HepG2 (cell line): ENCODE measurements around the gene PALM. TPM values are rescaled to one million over a fixed set of nuclear protein-coding genes. Genes with fewer than 3 reads are reported as not detected.
A peak's percentile ranks its signal among the peaks of the same experiment; 100 is the strongest.

Source experiments
- ESRRA ChIP-seq: sonication (generic); formaldehyde crosslinking; IDR thresholded peaks from 2 replicates; pipeline ENCODE4 v1.5.1; 2020; ENCODE audit warnings: mild to moderate bottlenecking, low read depth, missing genetic modification reagents
- GABPB1 ChIP-seq: IDR thresholded peaks from 2 replicates; pipeline ENCODE4 v1.6.1; 2016; ENCODE audit warnings: mild to moderate bottlenecking, missing genetic modification reagents, moderate library complexity, missing compliant biosample characterization
- NFIB ChIP-seq: sonication (generic); formaldehyde crosslinking; IDR thresholded peaks from 2 replicates; pipeline ENCODE4 v1.9.0; 2021; ENCODE audit warnings: missing genetic modification reagents, mild to moderate bottlenecking, borderline replicate concordance
- RNF2 ChIP-seq: fragments of 450-650 bp; conservative IDR thresholded peaks from 2 replicates; pipeline ENCODE4 v1.6.1; 2016; ENCODE audit warnings: low read depth
- TEAD3 ChIP-seq: optimal IDR thresholded peaks from 2 replicates; pipeline ENCODE3; 2016; ENCODE audit warnings: borderline replicate concordance
- ZFP36L1 ChIP-seq: sonication (generic); formaldehyde crosslinking; IDR thresholded peaks from 2 replicates; pipeline ENCODE4 v1.8.0; 2022; ENCODE audit warnings: mild to moderate bottlenecking, missing genetic modification reagents, moderate library complexity
- ZNF143 ChIP-seq: sonication (generic); formaldehyde crosslinking; IDR thresholded peaks from 2 replicates; pipeline ENCODE4 v1.4.0; 2020; ENCODE audit warnings: missing genetic modification reagents
- ZNF264 ChIP-seq: sonication (generic); formaldehyde crosslinking; IDR thresholded peaks from 2 replicates; pipeline ENCODE4 v1.4.0; 2020; ENCODE audit warnings: missing genetic modification reagents
- polyA plus RNA-seq, 8 experiments: library from polyadenylated mRNA; depleted of rRNA in 3 of 8; stranded (reverse) in 7 of 8; unstranded in 1 of 8; fragments of >200 nt; fragmentation: Illumina TruSeq in 4 of 8; extraction: Trizol in 4 of 8; gene quantifications; 2 replicates each; pipeline versions ENCODE4 v1.2.1 to v1.2.3, GENCODE V29; 2011 to 2016; ENCODE audit warnings: low read depth in 4 of 8, missing spikeins in 1 of 8, mixed read lengths in 1 of 8; ENCODE audit not compliant: insufficient read depth in 1 of 8
- total RNA-seq, 5 experiments: library from RNA; depleted of rRNA; stranded (reverse); fragments of >200 nt; fragmentation: Illumina TruSeq; extraction: Trizol; gene quantifications; 2 replicates each; pipeline ENCODE4 v1.2.3, GENCODE V29; 2016; ENCODE audit warnings: low read depth in 1 of 5
- TF ChIP-seq, protein P1 (sequence below): sonication (generic); formaldehyde crosslinking; IDR thresholded peaks from 2 replicates; pipeline ENCODE4 v1.5.0; 2020; ENCODE audit warnings: missing genetic modification reagents, mild to moderate bottlenecking, borderline replicate concordance
- TF ChIP-seq, protein P2 (sequence below): sonication (generic); formaldehyde crosslinking; IDR thresholded peaks from 2 replicates; pipeline ENCODE4 v1.4.0; 2020; ENCODE audit warnings: missing genetic modification reagents
- TF ChIP-seq, protein P3 (sequence below): sonication (generic); formaldehyde crosslinking; IDR thresholded peaks from 2 replicates; pipeline ENCODE4 v1.5.0; 2020; ENCODE audit warnings: mild to moderate bottlenecking, missing genetic modification reagents, borderline replicate concordance
- TF ChIP-seq, protein P4 (sequence below): sonication (generic); formaldehyde crosslinking; IDR thresholded peaks from 2 replicates; pipeline ENCODE4 v1.4.0; 2020; ENCODE audit warnings: mild to moderate bottlenecking, missing genetic modification reagents
- TF ChIP-seq, protein P5 (sequence below): IDR thresholded peaks from 2 replicates; pipeline ENCODE4 v1.6.1; 2016; ENCODE audit warnings: low read depth, borderline replicate concordance

Gene PALM
- total and polyA plus RNA-seq, 2 of the 13 experiments (the other 11 are each of a cell fraction or from before 2014, with no cell fraction given): 4.0 to 9.7 TPM

DNA sequence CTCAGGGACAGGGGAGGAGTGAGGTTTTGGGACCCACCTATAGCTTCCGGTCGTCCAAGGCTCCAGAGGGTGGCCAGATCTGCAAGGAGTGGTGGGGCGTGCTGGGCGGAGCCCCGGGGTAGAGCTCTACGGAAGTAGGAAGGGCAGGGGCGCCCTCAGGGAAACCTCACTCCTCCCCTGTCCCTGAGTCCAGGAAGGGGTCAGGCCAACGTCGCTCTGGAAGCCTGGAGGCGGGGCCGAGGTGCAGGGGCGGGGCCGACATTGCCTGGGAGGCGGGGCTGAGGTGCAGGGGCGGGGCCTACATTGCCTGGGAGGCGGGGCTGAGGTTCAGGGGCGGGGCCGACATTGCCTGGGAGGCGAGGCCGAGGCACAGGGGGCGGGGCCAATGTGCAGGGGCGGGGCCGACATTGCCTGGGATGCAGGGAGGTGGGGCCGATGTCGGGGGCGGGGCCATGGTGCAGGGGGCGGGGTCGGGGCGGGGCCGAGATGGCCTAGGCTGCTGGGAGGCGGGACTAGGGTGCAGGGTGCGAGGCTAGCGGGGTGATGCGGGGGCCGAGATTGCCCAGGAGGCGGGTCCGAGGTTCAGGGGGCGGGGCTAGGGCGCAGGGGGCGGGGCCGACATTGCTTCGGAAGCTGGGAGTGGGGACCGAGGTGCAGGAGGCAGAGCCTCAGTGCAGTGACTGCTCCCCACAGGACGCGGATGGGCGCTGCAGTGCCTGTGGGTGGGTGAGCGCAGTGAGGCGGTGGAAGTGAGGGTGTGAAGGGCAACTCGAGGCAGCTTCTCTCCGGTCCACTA is 4.9 kb upstream of the PALM start (continued):
- TF ChIP-seq, protein P1, sequence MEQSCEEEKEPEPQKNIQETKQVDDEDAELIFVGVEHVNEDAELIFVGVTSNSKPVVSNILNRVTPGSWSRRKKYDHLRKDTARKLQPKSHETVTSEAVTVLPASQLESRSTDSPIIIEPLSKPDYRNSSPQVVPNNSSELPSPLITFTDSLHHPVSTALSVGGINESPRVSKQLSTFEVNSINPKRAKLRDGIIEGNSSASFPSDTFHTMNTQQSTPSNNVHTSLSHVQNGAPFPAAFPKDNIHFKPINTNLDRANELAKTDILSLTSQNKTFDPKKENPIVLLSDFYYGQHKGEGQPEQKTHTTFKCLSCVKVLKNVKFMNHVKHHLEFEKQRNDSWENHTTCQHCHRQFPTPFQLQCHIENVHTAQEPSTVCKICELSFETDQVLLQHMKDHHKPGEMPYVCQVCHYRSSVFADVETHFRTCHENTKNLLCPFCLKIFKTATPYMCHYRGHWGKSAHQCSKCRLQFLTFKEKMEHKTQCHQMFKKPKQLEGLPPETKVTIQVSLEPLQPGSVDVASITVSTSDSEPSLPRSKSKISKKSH: peak; percentile 81; the same call in 1 of the 2 replicates
- TF ChIP-seq NFIB (CRISPR knock-in tag) (no peak), ZFP36L1 (CRISPR knock-in tag) (no peak), ZNF143 (0 out of 2 replicates have a peak, but pooled peaks have one; percentile 16), GABPB1 (CRISPR knock-in tag) (peak; percentile 79), ESRRA (CRISPR knock-in tag) (0 out of 2 replicates have a peak, but pooled peaks have one; percentile 37), TEAD3 (CRISPR knock-in tag) (peak; percentile 62), RNF2 (0 out of 2 replicates have a peak, but pooled peaks have one; percentile 28), ZNF264 (0 out of 2 replicates have a peak, but pooled peaks have one; percentile 30)
- TF ChIP-seq, protein P2, sequence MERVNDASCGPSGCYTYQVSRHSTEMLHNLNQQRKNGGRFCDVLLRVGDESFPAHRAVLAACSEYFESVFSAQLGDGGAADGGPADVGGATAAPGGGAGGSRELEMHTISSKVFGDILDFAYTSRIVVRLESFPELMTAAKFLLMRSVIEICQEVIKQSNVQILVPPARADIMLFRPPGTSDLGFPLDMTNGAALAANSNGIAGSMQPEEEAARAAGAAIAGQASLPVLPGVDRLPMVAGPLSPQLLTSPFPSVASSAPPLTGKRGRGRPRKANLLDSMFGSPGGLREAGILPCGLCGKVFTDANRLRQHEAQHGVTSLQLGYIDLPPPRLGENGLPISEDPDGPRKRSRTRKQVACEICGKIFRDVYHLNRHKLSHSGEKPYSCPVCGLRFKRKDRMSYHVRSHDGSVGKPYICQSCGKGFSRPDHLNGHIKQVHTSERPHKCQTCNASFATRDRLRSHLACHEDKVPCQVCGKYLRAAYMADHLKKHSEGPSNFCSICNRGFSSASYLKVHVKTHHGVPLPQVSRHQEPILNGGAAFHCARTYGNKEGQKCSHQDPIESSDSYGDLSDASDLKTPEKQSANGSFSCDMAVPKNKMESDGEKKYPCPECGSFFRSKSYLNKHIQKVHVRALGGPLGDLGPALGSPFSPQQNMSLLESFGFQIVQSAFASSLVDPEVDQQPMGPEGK: peak; percentile 63; the same call in 1 of the 2 replicates
- TF ChIP-seq, protein P3, sequence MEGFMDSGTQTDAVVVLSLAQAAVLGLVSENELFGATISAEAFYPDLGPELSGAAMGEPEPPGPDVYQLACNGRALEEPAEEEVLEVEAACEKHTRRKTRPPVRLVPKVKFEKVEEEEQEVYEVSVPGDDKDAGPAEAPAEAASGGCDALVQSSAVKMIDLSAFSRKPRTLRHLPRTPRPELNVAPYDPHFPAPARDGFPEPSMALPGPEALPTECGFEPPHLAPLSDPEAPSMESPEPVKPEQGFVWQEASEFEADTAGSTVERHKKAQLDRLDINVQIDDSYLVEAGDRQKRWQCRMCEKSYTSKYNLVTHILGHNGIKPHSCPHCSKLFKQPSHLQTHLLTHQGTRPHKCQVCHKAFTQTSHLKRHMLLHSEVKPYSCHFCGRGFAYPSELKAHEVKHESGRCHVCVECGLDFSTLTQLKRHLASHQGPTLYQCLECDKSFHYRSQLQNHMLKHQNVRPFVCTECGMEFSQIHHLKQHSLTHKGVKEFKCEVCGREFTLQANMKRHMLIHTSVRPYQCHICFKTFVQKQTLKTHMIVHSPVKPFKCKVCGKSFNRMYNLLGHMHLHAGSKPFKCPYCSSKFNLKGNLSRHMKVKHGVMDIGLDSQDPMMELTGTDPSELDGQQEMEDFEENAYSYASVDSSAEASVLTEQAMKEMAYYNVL (CRISPR knock-in tag): no peak
- TF ChIP-seq, protein P4, sequence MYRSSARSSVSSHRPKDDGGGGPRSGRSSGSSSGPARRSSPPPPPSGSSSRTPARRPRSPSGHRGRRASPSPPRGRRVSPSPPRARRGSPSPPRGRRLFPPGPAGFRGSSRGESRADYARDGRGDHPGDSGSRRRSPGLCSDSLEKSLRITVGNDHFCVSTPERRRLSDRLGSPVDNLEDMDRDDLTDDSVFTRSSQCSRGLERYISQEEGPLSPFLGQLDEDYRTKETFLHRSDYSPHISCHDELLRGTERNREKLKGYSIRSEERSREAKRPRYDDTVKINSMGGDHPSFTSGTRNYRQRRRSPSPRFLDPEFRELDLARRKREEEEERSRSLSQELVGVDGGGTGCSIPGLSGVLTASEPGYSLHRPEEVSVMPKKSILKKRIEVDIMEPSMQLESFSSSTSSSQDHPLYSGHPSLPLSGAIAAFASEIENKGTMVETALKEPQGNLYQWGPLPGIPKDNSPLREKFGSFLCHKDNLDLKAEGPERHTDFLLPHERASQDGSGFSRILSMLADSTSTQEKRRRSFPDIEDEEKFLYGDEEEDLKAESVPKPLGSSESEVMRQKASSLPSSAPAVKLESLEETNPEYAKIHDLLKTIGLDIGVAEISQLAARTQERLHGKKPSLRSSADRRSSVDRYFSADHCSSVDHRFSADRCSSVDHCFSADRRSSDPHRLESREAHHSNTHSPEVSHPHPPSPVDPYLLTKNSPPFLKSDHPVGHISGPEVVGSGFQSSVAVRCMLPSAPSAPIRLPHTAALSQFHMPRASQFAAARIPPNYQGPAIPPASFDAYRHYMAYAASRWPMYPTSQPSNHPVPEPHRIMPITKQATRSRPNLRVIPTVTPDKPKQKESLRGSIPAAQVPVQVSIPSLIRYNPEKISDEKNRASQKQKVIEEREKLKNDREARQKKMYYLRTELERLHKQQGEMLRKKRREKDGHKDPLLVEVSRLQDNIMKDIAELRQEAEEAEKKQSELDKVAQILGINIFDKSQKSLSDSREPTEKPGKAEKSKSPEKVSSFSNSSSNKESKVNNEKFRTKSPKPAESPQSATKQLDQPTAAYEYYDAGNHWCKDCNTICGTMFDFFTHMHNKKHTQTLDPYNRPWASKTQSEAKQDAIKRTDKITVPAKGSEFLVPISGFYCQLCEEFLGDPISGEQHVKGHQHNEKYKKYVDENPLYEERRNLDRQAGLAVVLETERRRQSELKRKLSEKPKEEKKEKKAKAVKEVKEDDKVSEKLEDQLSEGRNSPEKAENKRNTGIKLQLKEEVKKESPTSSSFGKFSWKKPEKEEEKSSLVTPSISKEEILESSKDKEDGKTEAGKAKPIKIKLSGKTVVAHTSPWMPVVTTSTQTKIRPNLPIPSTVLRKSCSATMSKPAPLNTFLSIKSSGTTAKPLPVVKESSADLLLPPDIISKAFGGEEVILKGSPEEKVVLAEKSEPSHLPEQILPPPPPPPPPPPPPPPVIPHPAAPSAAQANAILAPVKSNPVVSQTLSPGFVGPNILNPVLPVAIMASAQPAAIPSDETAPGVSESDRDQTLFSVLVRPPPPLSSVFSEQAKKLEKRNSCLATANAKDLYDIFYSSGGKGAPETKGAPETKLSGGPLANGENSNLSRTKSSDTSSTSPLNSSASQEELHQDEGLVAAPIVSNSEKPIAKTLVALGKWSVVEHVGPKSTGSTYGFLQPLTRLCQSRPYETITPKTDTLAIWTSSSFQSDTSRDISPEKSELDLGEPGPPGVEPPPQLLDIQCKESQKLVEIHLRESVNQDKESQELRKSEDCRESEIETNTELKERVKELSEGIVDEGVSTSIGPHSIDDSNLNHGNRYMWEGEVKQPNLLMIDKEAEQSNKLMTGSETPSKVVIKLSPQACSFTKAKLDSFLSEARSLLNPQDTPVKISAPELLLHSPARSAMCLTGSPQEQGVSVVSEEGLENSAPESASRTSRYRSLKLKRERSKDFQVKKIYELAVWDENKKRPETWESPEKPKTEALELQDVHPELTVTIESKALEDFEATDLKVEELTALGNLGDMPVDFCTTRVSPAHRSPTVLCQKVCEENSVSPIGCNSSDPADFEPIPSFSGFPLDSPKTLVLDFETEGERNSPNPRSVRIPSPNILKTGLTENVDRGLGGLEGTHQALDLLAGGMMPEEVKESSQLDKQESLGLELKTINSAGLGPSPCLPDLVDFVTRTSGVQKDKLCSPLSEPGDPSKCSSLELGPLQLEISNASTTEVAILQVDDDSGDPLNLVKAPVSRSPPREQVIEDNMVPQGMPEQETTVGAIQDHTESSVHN (CRISPR knock-in tag): 0 out of 2 replicates have a peak, but pooled peaks have one; percentile 42
- TF ChIP-seq, protein P5, sequence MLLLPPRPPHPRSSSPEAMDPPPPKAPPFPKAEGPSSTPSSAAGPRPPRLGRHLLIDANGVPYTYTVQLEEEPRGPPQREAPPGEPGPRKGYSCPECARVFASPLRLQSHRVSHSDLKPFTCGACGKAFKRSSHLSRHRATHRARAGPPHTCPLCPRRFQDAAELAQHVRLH (CRISPR knock-in tag): 0 out of 2 replicates have a peak, but pooled peaks have one; percentile 41
